ENCODE results near the gene CAMK2B. TPM values are rescaled to one million over a fixed set of nuclear protein-coding genes. Genes with fewer than 3 reads are reported as not detected.
A peak's percentile ranks its signal among the peaks of the same experiment; 100 is the strongest.

CAMK2B gene
- total and polyA plus RNA-seq, 4 donors = 21.9 to 145 (median 96.0) TPM

DNA sequence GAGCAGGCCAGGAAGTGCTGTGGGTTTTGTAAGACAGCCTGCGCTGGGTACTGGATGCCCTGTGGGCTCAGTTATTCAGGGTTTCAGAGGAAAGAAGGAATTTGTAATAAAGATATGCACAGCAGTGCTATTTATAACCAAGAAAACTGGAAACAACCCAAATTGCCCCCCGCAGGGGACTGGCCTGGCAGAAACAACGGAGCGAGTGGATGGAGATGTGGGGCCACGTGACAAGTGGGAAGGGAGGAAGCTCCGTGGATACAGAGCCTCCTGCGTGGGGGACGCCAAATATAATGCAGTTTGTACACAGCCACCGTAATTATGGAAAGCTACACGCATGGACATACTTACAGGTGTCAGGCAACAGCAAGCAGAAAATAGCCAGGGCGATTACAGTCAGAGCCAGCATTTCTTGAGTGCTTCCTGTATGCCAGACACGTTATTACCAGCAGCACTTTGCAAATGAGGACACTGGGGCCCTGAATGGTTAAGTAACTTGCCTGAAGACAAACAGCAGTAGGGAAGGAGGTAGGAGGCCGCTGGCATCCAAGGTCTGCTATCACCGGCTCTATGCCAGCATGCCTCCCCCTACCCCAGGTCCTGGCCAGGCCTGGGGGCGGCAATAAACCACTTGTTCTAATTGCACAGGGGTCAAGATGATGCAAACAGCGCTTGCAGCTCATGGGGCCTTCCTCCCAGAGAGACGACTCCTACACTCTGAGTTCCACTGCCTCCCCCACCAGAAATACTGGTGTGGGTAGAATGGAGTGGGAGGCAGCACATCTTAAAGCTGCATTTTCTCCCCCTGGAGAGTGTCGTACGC is 8.7 kb upstream of the CAMK2B start:
- DNase-seq (ENCODE audit: low read depth in 4 of 6, low spot score in 6 of 6) = peak in 2 of 6 donors; percentile 64 to 85
- H3K4me1 ChIP-seq (ENCODE audit: control insufficient read depth, insufficient read depth, low read length) = peaks cover 22% of the 10 kb centered on the region
- no peaks in the 10 kb centered on the region for H3K36me3 ChIP-seq (ENCODE audit: control insufficient read depth, insufficient read depth, low read length)
- no peaks in the 10 kb centered on the region for H3K27me3 ChIP-seq (ENCODE audit: control insufficient read depth, insufficient read depth, low read length)
- WGBS (ENCODE audit: insufficient coverage) = 51% methylated on average over 14 of the region's 19 CpGs
- H3K4me3 ChIP-seq (ENCODE audit: low read depth, low read length) = no peak overlapping the region
- H3K9me3 ChIP-seq (ENCODE audit: control insufficient read depth, insufficient read depth, low read length) = peaks cover 4% of the 10 kb centered on the region
- H3K27ac ChIP-seq (ENCODE audit: low read depth, low read length) = peak overlapping the region; percentile 19

DNA sequence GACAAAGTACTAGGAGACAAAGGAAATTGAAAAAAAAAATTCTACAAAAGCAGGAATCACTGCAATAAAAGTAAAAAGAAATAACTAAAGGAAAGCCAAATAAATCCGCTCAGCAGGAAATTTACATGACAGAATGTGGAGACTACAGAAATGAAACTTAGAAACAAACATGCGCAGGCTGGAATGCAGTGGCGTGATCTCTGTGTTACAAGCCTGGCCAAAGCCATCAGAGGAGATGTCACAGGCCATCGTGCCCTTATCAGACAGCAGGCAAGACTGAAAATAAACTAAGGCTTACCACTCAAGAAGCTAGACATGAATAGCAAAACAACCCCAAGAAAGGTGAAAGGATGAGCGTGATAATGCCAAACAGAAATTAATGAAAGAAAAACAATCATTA is 6.3 kb upstream of the CAMK2B start:
- Histone ChIP-seq H3K36me3 (ENCODE audit: control insufficient read depth, insufficient read depth, low read length) (no peaks in the 10 kb centered on the region), H3K9me3 (ENCODE audit: control insufficient read depth, insufficient read depth, low read length) (no peaks in the 10 kb centered on the region), H3K4me1 (ENCODE audit: control insufficient read depth, insufficient read depth, low read length) (peaks cover 35% of the 10 kb centered on the region), H3K27ac (ENCODE audit: low read depth, low read length) (no peak overlapping the region), H3K4me3 (ENCODE audit: low read depth, low read length) (no peak overlapping the region), H3K27me3 (ENCODE audit: control insufficient read depth, insufficient read depth, low read length) (peaks cover 4% of the 10 kb centered on the region)
- no peak for DNase-seq (ENCODE audit: low read depth in 4 of 6, low spot score in 6 of 6)
- 84% methylated on average over 3 of the region's 5 CpGs for WGBS (ENCODE audit: insufficient coverage)

DNA sequence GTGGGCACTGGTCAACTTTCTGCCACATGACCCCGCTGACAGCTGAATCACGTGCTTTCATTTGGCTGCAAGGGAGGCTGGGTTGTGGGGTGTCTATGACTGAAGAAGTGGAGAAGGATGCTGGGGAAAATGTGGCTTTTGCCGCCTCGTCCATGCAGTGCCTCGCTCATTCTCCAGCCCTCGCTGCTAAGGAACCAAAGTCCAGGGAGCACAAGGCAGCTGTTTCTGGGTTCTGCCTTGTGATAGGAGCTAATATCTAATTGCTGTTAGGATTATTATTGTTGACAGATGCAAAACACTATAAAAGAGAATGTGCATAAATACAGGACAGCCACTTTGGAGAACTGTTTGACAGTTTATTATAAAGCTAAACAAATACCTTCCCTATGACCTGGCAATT is 4.9 kb upstream of the CAMK2B start:
- H3K27me3 ChIP-seq (ENCODE audit: control insufficient read depth, insufficient read depth, low read length) = peaks cover 11% of the 10 kb centered on the region
- no peaks in the 10 kb centered on the region for H3K36me3 ChIP-seq (ENCODE audit: control insufficient read depth, insufficient read depth, low read length)
- no peak overlapping the region for H3K27ac ChIP-seq (ENCODE audit: low read depth, low read length)
- no peak overlapping the region for H3K4me3 ChIP-seq (ENCODE audit: low read depth, low read length)
- peaks cover 45% of the 10 kb centered on the region for H3K4me1 ChIP-seq (ENCODE audit: control insufficient read depth, insufficient read depth, low read length)
- DNase-seq (ENCODE audit: low read depth in 4 of 6, low spot score in 6 of 6) = no peak
- WGBS (ENCODE audit: insufficient coverage) = 74% methylated on average over 6 of the region's 6 CpGs
- no peaks in the 10 kb centered on the region for H3K9me3 ChIP-seq (ENCODE audit: control insufficient read depth, insufficient read depth, low read length)

DNA sequence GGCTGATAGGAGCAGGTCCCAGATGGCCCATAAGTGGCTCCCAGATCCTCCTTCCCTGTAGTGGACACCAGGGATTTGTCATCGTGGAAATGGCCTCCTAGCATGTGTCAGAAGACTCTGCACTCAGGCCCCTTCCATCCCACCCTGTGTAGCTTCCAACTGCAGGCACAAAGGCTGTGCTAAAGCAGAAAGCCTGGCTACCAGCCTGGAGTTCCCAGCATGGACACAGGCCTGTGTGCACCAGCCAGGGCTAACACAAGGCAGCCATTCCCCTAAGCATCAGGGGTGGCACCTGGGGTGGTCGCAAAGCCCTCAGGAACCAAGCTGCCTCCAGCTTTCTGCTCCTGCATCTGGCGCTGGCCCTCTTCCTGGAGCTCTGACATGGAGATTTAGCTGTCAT is 4.5 kb upstream of the CAMK2B start:
- no peak overlapping the region for H3K4me3 ChIP-seq (ENCODE audit: low read depth, low read length)
- no peaks in the 10 kb centered on the region for H3K36me3 ChIP-seq (ENCODE audit: control insufficient read depth, insufficient read depth, low read length)
- WGBS (ENCODE audit: insufficient coverage) = 66% methylated on average over 3 of the region's 3 CpGs
- DNase-seq (ENCODE audit: low read depth in 4 of 6, low spot score in 6 of 6) = no peak
- H3K4me1 ChIP-seq (ENCODE audit: control insufficient read depth, insufficient read depth, low read length) = peaks cover 40% of the 10 kb centered on the region
- no peak overlapping the region for H3K27ac ChIP-seq (ENCODE audit: low read depth, low read length)
- H3K9me3 ChIP-seq (ENCODE audit: control insufficient read depth, insufficient read depth, low read length) = no peaks in the 10 kb centered on the region
- H3K27me3 ChIP-seq (ENCODE audit: control insufficient read depth, insufficient read depth, low read length) = peaks cover 11% of the 10 kb centered on the region

DNA sequence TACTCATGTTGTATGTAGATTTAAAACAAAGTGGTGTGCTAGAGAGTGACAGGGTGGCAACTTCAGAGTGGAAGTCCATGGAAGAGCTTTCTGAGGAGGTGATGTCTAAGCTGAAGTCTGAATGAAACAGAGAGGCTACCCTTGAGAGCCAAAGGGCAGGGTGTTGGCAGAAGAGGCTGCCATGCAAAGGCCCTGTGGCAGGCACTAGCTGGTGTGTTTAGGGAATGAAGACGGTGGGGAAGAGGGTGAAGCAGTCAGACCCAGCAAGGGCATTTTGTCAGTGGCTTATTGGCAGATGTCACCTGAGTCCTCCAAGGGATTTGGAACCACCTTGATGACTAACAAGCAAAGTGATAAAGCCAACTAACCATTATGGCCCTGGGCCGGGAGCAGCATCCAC is 3.7 kb upstream of the CAMK2B start:
- Histone ChIP-seq H3K4me1 (ENCODE audit: control insufficient read depth, insufficient read depth, low read length) (peaks cover 38% of the 10 kb centered on the region), H3K27ac (ENCODE audit: low read depth, low read length) (no peak overlapping the region), H3K36me3 (ENCODE audit: control insufficient read depth, insufficient read depth, low read length) (no peaks in the 10 kb centered on the region), H3K4me3 (ENCODE audit: low read depth, low read length) (no peak overlapping the region), H3K27me3 (ENCODE audit: control insufficient read depth, insufficient read depth, low read length) (peaks cover 17% of the 10 kb centered on the region), H3K9me3 (ENCODE audit: control insufficient read depth, insufficient read depth, low read length) (no peaks in the 10 kb centered on the region)
- no peak for DNase-seq (ENCODE audit: low read depth in 4 of 6, low spot score in 6 of 6)
- WGBS (ENCODE audit: insufficient coverage) = 79% methylated on average over 2 of the region's 2 CpGs

DNA sequence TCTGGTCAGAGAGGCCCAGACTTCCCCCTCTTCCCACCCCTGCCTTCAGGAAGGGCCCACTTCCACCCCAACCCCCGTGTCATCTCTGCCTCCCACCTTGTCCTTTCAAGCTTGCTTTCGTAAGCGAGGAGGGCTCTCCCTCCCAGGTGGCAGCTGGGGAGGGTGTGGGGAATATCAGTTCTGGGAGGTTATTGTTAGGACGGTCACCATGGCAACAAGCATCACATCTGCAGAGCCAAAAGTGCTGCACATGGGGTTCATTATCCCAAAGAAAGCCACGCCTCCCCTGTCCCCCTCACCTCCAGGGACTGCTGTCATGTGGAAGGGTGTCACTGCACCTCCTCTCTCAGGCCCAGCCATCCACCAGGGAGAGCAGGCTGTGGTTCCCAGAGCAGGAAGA is 2.6 kb upstream of the CAMK2B start:
- Histone ChIP-seq H3K27me3 (ENCODE audit: control insufficient read depth, insufficient read depth, low read length) (peaks cover 19% of the 10 kb centered on the region), H3K4me1 (ENCODE audit: control insufficient read depth, insufficient read depth, low read length) (peaks cover 40% of the 10 kb centered on the region), H3K4me3 (ENCODE audit: low read depth, low read length) (no peak overlapping the region), H3K9me3 (ENCODE audit: control insufficient read depth, insufficient read depth, low read length) (no peaks in the 10 kb centered on the region), H3K36me3 (ENCODE audit: control insufficient read depth, insufficient read depth, low read length) (peaks cover 4% of the 10 kb centered on the region), H3K27ac (ENCODE audit: low read depth, low read length) (no peak overlapping the region)
- no peak for DNase-seq (ENCODE audit: low read depth in 4 of 6, low spot score in 6 of 6)
- WGBS (ENCODE audit: insufficient coverage) = 71% methylated on average over 1 of the region's 5 CpGs

DNA sequence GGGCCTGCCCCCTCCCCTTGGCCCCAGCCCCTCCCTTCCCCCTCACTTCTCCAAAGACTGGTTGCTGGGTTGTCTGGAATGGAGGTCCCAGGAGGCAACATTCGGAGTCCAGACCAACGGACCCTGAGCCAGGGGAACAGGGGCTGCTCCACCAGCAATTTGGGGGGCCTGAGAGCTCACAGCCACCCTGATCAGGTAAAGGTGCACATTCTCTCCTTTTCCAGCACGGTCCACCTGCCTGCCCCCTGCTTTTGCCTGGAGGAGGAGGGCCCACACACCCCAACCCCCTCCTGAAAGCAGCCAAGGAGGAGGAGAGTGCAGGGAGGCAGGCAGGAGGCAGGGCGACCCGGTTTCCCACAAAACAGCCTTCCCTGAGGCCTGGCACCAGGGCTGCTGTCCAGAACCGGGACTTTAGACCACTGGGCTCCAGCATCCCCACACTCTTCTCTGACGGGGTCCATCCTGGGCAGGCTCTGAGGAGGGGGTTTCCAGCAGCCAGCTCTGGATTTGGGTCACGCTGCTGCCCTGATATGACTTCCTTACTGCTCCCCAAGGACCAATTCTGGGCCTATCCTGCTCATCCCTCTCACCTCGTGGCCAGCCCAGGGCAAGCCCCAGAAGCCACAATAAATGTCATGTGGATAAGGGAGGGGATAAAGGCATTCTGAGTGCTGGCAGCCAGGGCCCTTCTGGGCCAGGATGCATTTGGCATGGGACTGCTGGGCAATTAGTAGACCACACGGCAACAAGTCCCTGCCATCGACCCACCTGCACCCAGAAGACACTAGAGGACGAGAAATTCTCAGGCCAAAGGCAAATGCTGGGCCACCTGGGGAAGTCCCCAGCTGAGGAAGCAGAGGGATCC is 1.1 kb upstream of the CAMK2B start:
- no peak overlapping the region for H3K27ac ChIP-seq (ENCODE audit: low read depth, low read length)
- no peak overlapping the region for H3K4me3 ChIP-seq (ENCODE audit: low read depth, low read length)
- H3K27me3 ChIP-seq (ENCODE audit: control insufficient read depth, insufficient read depth, low read length) = peaks cover 19% of the 10 kb centered on the region
- WGBS (ENCODE audit: insufficient coverage) = 58% methylated on average over 7 of the region's 12 CpGs
- no peak for DNase-seq (ENCODE audit: low read depth in 4 of 6, low spot score in 6 of 6)
- H3K4me1 ChIP-seq (ENCODE audit: control insufficient read depth, insufficient read depth, low read length) = peaks cover 51% of the 10 kb centered on the region
- H3K9me3 ChIP-seq (ENCODE audit: control insufficient read depth, insufficient read depth, low read length) = no peaks in the 10 kb centered on the region
- peaks cover 13% of the 10 kb centered on the region for H3K36me3 ChIP-seq (ENCODE audit: control insufficient read depth, insufficient read depth, low read length)

DNA sequence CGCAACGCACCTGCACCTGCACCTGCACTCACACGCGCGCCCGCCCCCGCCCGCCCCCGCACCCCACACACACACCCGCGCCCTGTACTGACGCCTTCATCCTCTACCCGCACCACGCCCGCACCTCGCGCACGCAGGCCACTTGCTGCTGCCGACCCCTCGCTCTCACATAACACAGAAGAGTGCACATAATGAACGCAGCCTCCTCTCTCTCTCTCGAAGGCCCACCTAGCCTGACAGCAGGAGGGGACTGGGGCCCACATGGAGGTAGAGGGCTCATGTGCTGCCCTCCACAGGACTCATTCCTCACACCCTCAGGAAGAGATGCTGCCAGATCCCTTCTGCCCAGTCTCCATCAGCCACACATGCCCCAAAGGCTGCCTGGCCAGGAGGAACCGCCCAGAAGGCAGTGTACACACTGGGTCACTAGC is 432 bp upstream of the CAMK2B start:
- no peak overlapping the region for H3K27ac ChIP-seq (ENCODE audit: low read depth, low read length)
- DNase-seq (ENCODE audit: low read depth in 4 of 6, low spot score in 6 of 6) = peak in 1 of 6 donors; percentile 74
- peaks cover 55% of the 10 kb centered on the region for H3K4me1 ChIP-seq (ENCODE audit: control insufficient read depth, insufficient read depth, low read length)
- peaks cover 14% of the 10 kb centered on the region for H3K36me3 ChIP-seq (ENCODE audit: control insufficient read depth, insufficient read depth, low read length)
- H3K27me3 ChIP-seq (ENCODE audit: control insufficient read depth, insufficient read depth, low read length) = peaks cover 19% of the 10 kb centered on the region
- 2% methylated on average over 9 of the region's 23 CpGs for WGBS (ENCODE audit: insufficient coverage)
- H3K9me3 ChIP-seq (ENCODE audit: control insufficient read depth, insufficient read depth, low read length) = no peaks in the 10 kb centered on the region
- H3K4me3 ChIP-seq (ENCODE audit: low read depth, low read length) = peak overlapping the region; percentile 16

DNA sequence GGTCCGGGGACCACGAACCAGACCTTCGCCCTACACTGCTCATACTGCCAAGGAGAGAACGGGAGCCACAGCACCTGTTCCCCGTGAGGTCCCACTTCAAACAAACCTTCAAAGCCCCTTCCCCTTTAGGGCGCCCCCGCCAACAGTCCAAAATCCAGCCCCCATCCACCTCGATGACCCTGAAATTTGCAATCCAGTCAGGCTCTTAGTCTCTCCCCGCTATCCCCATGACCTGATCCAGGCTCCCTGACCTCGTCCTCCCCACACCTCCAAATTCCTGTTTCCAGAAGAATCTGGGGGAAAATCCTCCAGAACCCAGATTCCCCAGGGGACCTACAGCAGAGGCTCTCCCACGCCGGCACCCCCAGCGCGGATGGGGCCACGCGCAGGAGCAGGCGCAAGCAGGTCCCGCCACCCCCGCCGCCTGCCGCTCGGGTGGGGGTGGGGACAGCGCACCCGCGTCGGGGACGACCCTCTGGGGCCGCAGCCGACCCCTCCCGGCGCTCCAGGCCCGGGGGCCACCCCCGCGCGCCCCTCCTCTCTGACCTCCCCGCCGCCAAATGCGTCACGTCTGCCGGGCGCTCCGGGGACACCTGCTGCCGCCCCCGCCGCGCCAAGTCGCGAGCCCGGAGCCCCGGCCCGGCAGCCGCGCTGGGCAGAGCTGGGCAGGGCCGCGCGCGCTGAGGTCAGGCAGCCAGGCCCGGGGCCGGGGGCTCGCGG is 753 bp downstream of the CAMK2B start:
- Histone ChIP-seq H3K4me1 (ENCODE audit: control insufficient read depth, insufficient read depth, low read length) (peaks cover 59% of the 10 kb centered on the region), H3K4me3 (ENCODE audit: low read depth, low read length) (peak overlapping the region; percentile 36), H3K9me3 (ENCODE audit: control insufficient read depth, insufficient read depth, low read length) (no peaks in the 10 kb centered on the region), H3K27me3 (ENCODE audit: control insufficient read depth, insufficient read depth, low read length) (peaks cover 19% of the 10 kb centered on the region), H3K36me3 (ENCODE audit: control insufficient read depth, insufficient read depth, low read length) (peaks cover 16% of the 10 kb centered on the region), H3K27ac (ENCODE audit: low read depth, low read length) (no peak overlapping the region)
- peak in 1 of 6 donors; percentile 47 for DNase-seq (ENCODE audit: low read depth in 4 of 6, low spot score in 6 of 6)
- 2% methylated on average over 61 of the region's 61 CpGs for WGBS (ENCODE audit: insufficient coverage)

All from spinal cord (tissue), 10 donors.